Fibroblast of lung (primary cell): ENCODE results near the gene PALLD. TPM values are rescaled to one million over a fixed set of nuclear protein-coding genes. Genes with fewer than 3 reads are reported as not detected.

Experiments
- DNase-seq, 2 donors: peaks; one replicate each; pipeline versions ENCODE4 v3.0.0 to v3.0.0-alpha.2; 2010; ENCODE audit warnings: low read depth in 2 of 2
- H2AFZ ChIP-seq: 2 replicates; pipeline ENCODE4 v1.5.1; 2012; ENCODE audit warnings: low read length, control low read depth, inconsistent platforms
- H3K27ac ChIP-seq: 2 replicates; pipeline ENCODE4 v1.5.1; 2011; ENCODE audit warnings: low read length, control low read depth; ENCODE audit not compliant: insufficient read depth
- H3K27me3 ChIP-seq: 2 replicates; pipeline ENCODE4 v1.5.1; 2011; ENCODE audit warnings: mild to moderate bottlenecking, low read length; ENCODE audit not compliant: control insufficient read depth, insufficient read depth
- H3K36me3 ChIP-seq: 2 replicates; pipeline ENCODE4 v1.5.1; 2011; ENCODE audit warnings: low read length; ENCODE audit not compliant: control insufficient read depth, insufficient read depth
- H3K4me1 ChIP-seq: 2 replicates; pipeline ENCODE4 v1.5.1; 2011; ENCODE audit warnings: low read length; ENCODE audit not compliant: control insufficient read depth, insufficient read depth; ENCODE audit errors: extremely low read depth
- H3K4me2 ChIP-seq: 2 replicates; pipeline ENCODE4 v1.5.1; 2011; ENCODE audit warnings: low read length, control low read depth; ENCODE audit not compliant: insufficient read depth; ENCODE audit errors: extremely low read depth
- H3K4me3 ChIP-seq, 4 experiments: fragments of 200-600 bp in 1 of 4; sonication (generic) in 1 of 4; replicated peaks in 1 of 4; 2 replicates each; pipeline ENCODE4 v1.5.1; 2011 to 2016; ENCODE audit warnings: low read length in 4 of 4, low read depth in 3 of 4, mild to moderate bottlenecking in 3 of 4, control low read depth in 2 of 4, inconsistent platforms in 1 of 4, mixed read lengths in 1 of 4; ENCODE audit not compliant: insufficient read depth in 1 of 4; ENCODE audit errors: control extremely low read depth in 1 of 4
- H3K79me2 ChIP-seq: 2 replicates; pipeline ENCODE4 v1.5.1; 2012; ENCODE audit warnings: mild to moderate bottlenecking, low read length, inconsistent platforms; ENCODE audit not compliant: control insufficient read depth, insufficient read depth
- H3K9ac ChIP-seq: 2 replicates; pipeline ENCODE4 v1.5.1; 2011; ENCODE audit warnings: mild to moderate bottlenecking, low read length, control low read depth; ENCODE audit not compliant: insufficient read depth
- H3K9me3 ChIP-seq: 2 replicates; pipeline ENCODE4 v1.5.1; 2012; ENCODE audit warnings: low read depth, low read length; ENCODE audit not compliant: control insufficient read depth, insufficient read depth
- H4K20me1 ChIP-seq: 2 replicates; pipeline ENCODE4 v1.5.1; 2011; ENCODE audit warnings: low read length; ENCODE audit not compliant: control insufficient read depth, insufficient read depth; ENCODE audit errors: extremely low read depth
- CTCF ChIP-seq, 2 donors: IDR thresholded peaks in 1 of 2; conservative IDR thresholded peaks in 1 of 2; 1 replicate in 1 of 2; 2 replicates in 1 of 2; pipeline ENCODE4 v1.5.1; 2011 to 2012; ENCODE audit warnings: low read length in 2 of 2, control low read depth in 1 of 2, inconsistent platforms in 1 of 2, low read depth in 1 of 2, mild to moderate bottlenecking in 1 of 2
- EZH2 ChIP-seq: IDR thresholded peaks from 2 replicates; pipeline ENCODE4 v1.5.1; 2012; ENCODE audit warnings: low read length, control low read depth, mild to moderate bottlenecking; ENCODE audit errors: missing control alignments
- polyA plus RNA-seq, 2 donors: library from polyadenylated mRNA; depleted of rRNA in 1 of 2; stranded (reverse) in 1 of 2; unstranded in 1 of 2; fragments of >200 nt; gene quantifications; 2 replicates each; pipeline ENCODE4 v1.2.1, GENCODE V29; 2011 to 2012; ENCODE audit warnings: missing spikeins in 1 of 2
- total RNA-seq: library from RNA; depleted of rRNA; stranded (reverse); fragments of >200 nt; gene quantifications from 2 replicates; pipeline ENCODE4 v1.2.1, GENCODE V29; 2014

Gene PALLD
- total and polyA plus RNA-seq, 2 donors (not counting 1 experiment from before 2014, with no cell fraction given) = 200 to 205 TPM

GRCh38 chr4:168928346-168928745 lies 431.5 kb downstream of the PALLD start:
- H3K79me2 ChIP-seq = no peaks in the 10 kb centered on the region
- no peaks in the 10 kb centered on the region for H3K27me3 ChIP-seq
- H3K36me3 ChIP-seq = peaks cover 14% of the 10 kb centered on the region
- no peak overlapping the region for H3K27ac ChIP-seq
- no peaks in the 10 kb centered on the region for H3K4me1 ChIP-seq
- no peak overlapping the region for H3K4me2 ChIP-seq
- no peak overlapping the region for H3K9ac ChIP-seq
- no peak overlapping the region for H3K4me3 ChIP-seq
- H4K20me1 ChIP-seq = no peaks in the 10 kb centered on the region
- no peak for DNase-seq
- H3K9me3 ChIP-seq = no peaks in the 10 kb centered on the region
- no peak for TF ChIP-seq CTCF (conservative IDR thresholded peaks at IDR 0.05 in 1 of 2, IDR thresholded peaks at IDR 0.05 in 1 of 2; ENCODE audit: low read depth in 1 of 2, low read length in 2 of 2)
- TF ChIP-seq EZH2 = no peak
- no peak overlapping the region for H2AFZ ChIP-seq

- DNase-seq = no peak
- Histone ChIP-seq H3K27me3 (no peaks in the 10 kb centered on the region), H4K20me1 (no peaks in the 10 kb centered on the region), H3K4me1 (no peaks in the 10 kb centered on the region), H3K4me3 (no peak overlapping the region), H3K4me2 (no peak overlapping the region), H3K9ac (no peak overlapping the region), H2AFZ (no peak overlapping the region), H3K36me3 (peaks cover 14% of the 10 kb centered on the region), H3K9me3 (no peaks in the 10 kb centered on the region), H3K79me2 (no peaks in the 10 kb centered on the region), H3K27ac (no peak overlapping the region)
- TF ChIP-seq EZH2 = no peak
- no peak for TF ChIP-seq CTCF (conservative IDR thresholded peaks at IDR 0.05 in 1 of 2, IDR thresholded peaks at IDR 0.05 in 1 of 2; ENCODE audit: low read depth in 1 of 2, low read length in 2 of 2)
Observed at GRCh38 chr4:168928875-168929274, 432.0 kb downstream of the PALLD start.

- H3K79me2 ChIP-seq = no peaks in the 10 kb centered on the region
- no peaks in the 10 kb centered on the region for H3K9me3 ChIP-seq
- H3K9ac ChIP-seq = no peak overlapping the region
- H3K27ac ChIP-seq = no peak overlapping the region
- H3K4me3 ChIP-seq = no peak overlapping the region
- no peaks in the 10 kb centered on the region for H4K20me1 ChIP-seq
- no peak for DNase-seq
- H3K4me2 ChIP-seq = no peak overlapping the region
- H3K4me1 ChIP-seq = no peaks in the 10 kb centered on the region
- TF ChIP-seq CTCF (conservative IDR thresholded peaks at IDR 0.05 in 1 of 2, IDR thresholded peaks at IDR 0.05 in 1 of 2; ENCODE audit: low read depth in 1 of 2, low read length in 2 of 2) (no peak), EZH2 (no peak)
- H3K27me3 ChIP-seq = no peaks in the 10 kb centered on the region
- peaks cover 12% of the 10 kb centered on the region for H3K36me3 ChIP-seq
- H2AFZ ChIP-seq = no peak overlapping the region
Observed at GRCh38 chr4:168930413-168931196, 433.8 kb downstream of the PALLD start.
